ENCODE data around the gene G3BP1. TPM values are rescaled to one million over a fixed set of nuclear protein-coding genes. Genes with fewer than 3 reads are reported as not detected.
"Not testable (repeated sequence)": the region's sequence is repeated elsewhere in the genome, so short reads cannot be mapped to it uniquely, and the experiment has no call there.

G3BP1 gene
- total RNA-seq, 1 donor from 2014 or later: 125 TPM

- intact Hi-C loops (cut with micrococcal nuclease): no loop called here
Measured at GRCh38 chr5:151781201-151781600, 9.4 kb downstream of the G3BP1 start.

GRCh38 chr5:151783664-151784063 is 11.9 kb downstream of the G3BP1 start:
- ATAC-seq; intact Hi-C loops (cut with micrococcal nuclease); DNase-seq: not testable (repeated sequence)

More at GRCh38 chr5:151781201-151781600, 9.4 kb downstream of the G3BP1 start:
- ATAC-seq: no peak
- DNase-seq: no peak

- no peak for DNase-seq
- intact Hi-C loops (cut with micrococcal nuclease): no loop called here
- no peak for ATAC-seq
Measured at GRCh38 chr5:151784141-151784540, 12.4 kb downstream of the G3BP1 start.

GRCh38 chr5:151786468-151786867 is 14.7 kb downstream of the G3BP1 start:
- ATAC-seq: no peak
- intact Hi-C loops (cut with micrococcal nuclease): no loop called here
- no peak for DNase-seq

- intact Hi-C loops (cut with micrococcal nuclease): no loop called here
- DNase-seq (no peak), ATAC-seq (no peak)
Measured at GRCh38 chr5:151787817-151788216, 16.1 kb downstream of the G3BP1 start.

- intact Hi-C loops (cut with micrococcal nuclease): no loop called here
- no peak for DNase-seq
- ATAC-seq: no peak
Measured at GRCh38 chr5:151793358-151793757, 21.6 kb downstream of the G3BP1 start.

GRCh38 chr5:151795426-151795825 is 23.7 kb downstream of the G3BP1 start:
- ATAC-seq (no peak), DNase-seq (no peak)
- intact Hi-C loops (cut with micrococcal nuclease): no loop called here

- ATAC-seq (no peak), DNase-seq (no peak)
- intact Hi-C loops (cut with micrococcal nuclease): no loop called here
Measured at GRCh38 chr5:151798674-151799073, 26.9 kb downstream of the G3BP1 start.

DNA sequence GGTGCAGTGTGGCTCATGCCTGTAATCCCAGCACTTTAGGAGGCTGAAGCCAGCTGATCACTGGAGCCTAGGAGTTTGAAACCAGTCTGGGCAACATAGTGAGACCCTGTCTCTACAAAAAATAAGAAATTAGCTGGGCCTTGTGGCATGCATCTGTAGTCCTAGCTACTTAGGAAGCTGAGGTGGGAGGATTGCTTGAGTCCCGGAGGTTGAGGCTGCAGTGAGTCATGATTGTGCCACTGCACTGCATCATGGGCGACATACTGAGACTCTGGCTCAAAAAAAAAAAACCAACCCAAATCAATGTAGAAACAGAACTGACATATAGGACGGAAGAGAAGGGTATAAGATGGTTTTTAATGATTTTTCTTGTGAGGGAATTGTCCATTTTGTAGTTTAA is 27.7 kb downstream of the G3BP1 start:
- intact Hi-C loops (cut with micrococcal nuclease): no loop called here
- no peak for DNase-seq
- ATAC-seq: no peak

GRCh38 chr5:151800532-151800931 is 28.8 kb downstream of the G3BP1 start:
- DNase-seq (no peak), ATAC-seq (peak; percentile 64)
- intact Hi-C loops (cut with micrococcal nuclease): no loop called here

GRCh38 chr5:151805414-151806223 is 33.9 kb downstream of the G3BP1 start:
- peak; percentile 90 for ATAC-seq

GRCh38 chr5:151808451-151809169 is 36.9 kb downstream of the G3BP1 start:
- intact Hi-C loops (cut with micrococcal nuclease): no loop called here
- ATAC-seq (no peak), DNase-seq (no peak)

More at GRCh38 chr5:151805414-151806223, 33.9 kb downstream of the G3BP1 start:
- no peak for DNase-seq
- intact Hi-C loops (cut with micrococcal nuclease): no loop called here

GRCh38 chr5:151810449-151810848 is 38.7 kb downstream of the G3BP1 start:
- ATAC-seq: no peak
- intact Hi-C loops (cut with micrococcal nuclease): no loop called here
- no peak for DNase-seq

DNA sequence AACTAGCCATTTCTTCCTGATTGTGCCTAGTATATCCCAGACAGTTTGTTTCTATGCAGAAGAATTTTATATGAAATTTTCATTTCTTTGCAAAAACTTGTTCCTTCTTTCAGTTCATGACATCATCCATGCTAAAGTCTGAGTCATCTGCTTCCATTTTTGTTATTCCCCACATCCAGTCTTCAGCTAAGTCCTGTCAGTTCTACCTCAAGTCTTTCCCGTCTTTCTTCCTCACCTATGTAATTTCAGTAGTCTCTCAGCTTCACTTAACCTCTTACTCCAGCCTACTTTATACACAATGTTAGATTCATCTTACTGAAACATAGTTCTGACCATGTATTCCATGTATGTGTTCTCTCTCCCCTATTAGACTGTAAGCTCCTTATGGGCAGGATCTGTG is 39.1 kb downstream of the G3BP1 start:
- DNase-seq (no peak), ATAC-seq (no peak)
- intact Hi-C loops (cut with micrococcal nuclease): no loop called here

- peak; percentile 91 for ATAC-seq
- no peak for DNase-seq
- intact Hi-C loops (cut with micrococcal nuclease): no loop called here
Measured at GRCh38 chr5:151811593-151812321, 40.0 kb downstream of the G3BP1 start.

DNA sequence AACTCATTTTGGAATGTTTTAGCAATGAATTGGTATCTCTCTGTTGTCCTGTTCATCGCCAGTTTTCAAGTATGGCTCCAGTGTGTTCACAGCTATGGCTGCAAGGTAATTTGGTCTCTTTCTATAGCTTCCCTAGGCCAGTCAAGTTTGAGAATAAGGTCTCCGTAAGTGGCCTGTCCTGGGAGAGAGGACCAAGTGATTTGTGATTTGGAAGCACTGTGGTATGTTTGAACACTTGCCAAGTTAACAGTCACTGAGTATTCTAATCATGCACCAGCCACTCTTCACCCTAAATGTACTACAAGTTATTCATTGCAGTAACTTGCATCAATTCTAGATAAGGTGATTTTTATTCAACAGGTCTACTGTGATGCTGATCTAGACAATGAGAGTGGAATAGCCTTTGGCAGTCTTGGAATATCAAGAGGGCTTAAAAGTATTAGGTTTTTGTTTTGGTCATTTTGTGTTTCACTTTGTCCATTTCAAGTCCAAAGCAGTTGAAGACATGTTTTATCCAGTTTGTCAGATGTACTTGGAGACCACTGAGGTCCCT is 41.1 kb downstream of the G3BP1 start:
- intact Hi-C loops (cut with micrococcal nuclease): no loop called here
- DNase-seq: no peak
- peak; percentile 87 for ATAC-seq

DNA sequence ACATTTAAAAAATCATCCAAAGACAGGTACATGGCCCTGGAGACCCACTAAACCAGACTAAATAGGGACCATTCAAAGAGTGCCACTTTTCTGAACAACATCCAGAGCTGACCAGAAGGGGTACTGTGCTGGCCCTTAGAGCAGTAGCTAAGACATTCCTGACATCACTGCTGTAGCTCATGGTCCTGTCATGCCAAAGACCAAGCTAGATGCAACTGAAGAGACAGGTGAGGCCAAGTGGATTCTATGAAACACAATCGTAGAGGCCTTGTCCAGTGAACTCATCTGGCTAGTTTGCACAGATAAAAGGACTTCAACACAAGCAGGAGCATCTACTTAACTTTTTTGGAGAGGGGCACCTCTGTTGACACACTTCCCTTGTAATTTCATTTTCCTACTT is 43.3 kb downstream of the G3BP1 start:
- ATAC-seq (no peak), DNase-seq (no peak)
- intact Hi-C loops (cut with micrococcal nuclease): no loop called here

DNA sequence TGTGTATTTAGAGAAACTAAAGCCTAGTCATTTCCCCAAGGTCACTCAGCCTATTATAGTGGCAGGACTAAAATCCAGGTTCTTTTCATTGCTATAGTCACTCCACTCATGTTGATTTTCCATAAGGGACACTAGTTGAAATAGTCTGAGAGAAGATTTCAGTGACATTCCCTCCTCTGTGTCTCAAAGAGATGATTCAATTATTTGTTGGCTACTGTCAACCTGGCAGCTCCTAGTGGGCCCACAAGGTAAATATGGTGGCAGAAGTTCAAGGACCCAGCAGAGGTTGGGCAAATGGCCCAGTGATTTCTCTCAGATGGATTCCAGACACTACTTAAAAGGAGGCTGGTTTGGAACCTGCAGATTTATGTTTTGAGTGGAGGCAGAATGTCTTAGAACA is 48.1 kb downstream of the G3BP1 start:
- DNase-seq (no peak), ATAC-seq (no peak)
- intact Hi-C loops (cut with micrococcal nuclease): no loop called here

- DNase-seq: no peak
- intact Hi-C loops (cut with micrococcal nuclease): no loop called here
- peak; percentile 22 for ATAC-seq
Measured at GRCh38 chr5:151820271-151820670, 48.5 kb downstream of the G3BP1 start.

GRCh38 chr5:151820903-151821302 is 49.1 kb downstream of the G3BP1 start:
- ATAC-seq (no peak), DNase-seq (no peak)
- intact Hi-C loops (cut with micrococcal nuclease): no loop called here
